ENCODE measurements around the gene ATG9B. TPM values are rescaled to one million over a fixed set of nuclear protein-coding genes. Genes with fewer than 3 reads are reported as not detected.

ATG9B gene
- total and polyA plus RNA-seq, 2 of the 13 experiments (the other 11 are each of a cell fraction or from before 2014, with no cell fraction given) = 0.24 TPM; not detected in 1

DNA sequence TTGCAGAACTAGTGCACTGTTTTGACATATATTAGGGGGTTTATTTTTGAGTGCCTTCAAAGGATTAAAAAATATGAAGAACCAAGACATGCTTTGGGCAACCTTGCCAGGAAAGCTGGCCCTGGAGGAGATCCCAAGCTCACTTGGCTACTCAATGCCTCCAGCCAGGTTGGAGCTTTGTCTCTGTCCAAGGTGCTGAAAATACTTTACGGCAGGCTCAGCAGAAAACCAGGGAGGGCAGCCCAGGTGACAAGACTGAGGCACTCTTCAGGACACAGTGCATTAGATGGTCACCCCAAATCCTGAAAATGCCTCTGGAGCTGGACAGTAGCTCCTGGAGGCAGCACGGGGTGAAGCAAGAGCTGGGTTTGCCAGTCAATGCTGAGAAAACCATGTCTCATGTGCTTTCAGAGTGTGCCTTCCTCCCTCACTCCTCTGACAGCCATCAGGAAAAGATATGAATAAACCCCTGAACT lies 40.4 kb downstream of the ATG9B start:
- POLR2A ChIA-PET = no interaction called here
- Histone ChIP-seq H2AFZ (ENCODE audit: low read length) (no peak overlapping the region), H4K20me1 (ENCODE audit: insufficient read depth, low read length) (0 out of 2 replicates have a peak, but pooled peaks cover 5% of the 10 kb centered on the region), H3K4me3 (replicated peaks in 1 of 3; ENCODE audit: insufficient read depth in 1 of 3, low read depth in 2 of 3, low read length in 3 of 3) (no peak overlapping the region), H3K4me2 (ENCODE audit: low read depth, low read length) (no peak overlapping the region), H3K36me3 (replicated peaks in 1 of 2; ENCODE audit: control insufficient read depth in 1 of 2, insufficient read depth in 2 of 2, low read length in 2 of 2) (no peaks in the 10 kb centered on the region), H3K9ac (ENCODE audit: insufficient read depth, low read depth, low read length) (no peak overlapping the region), H3K27ac (ENCODE audit: extremely low read length, insufficient read depth, low read length) (no peak overlapping the region), H3K79me2 (ENCODE audit: insufficient read depth, low read length) (no peaks in the 10 kb centered on the region), H3K4me1 (ENCODE audit: insufficient read depth, low read length) (peaks cover 1% of the 10 kb centered on the region; the same call in 1 of the 2 replicates), H3K9me3 (ENCODE audit: low read length) (no peaks in the 10 kb centered on the region), H3K27me3 (ENCODE audit: control insufficient read depth in 1 of 2, insufficient read depth in 2 of 2, low read length in 2 of 2) (peaks cover 1 to 42% of the 10 kb centered on the region in 2 experiments; a peak in 4 of 5 replicates)
- 8% methylated on average over 2 of the region's 2 CpGs for WGBS (ENCODE audit: low lambda C conversion rate)
- ATAC-seq (no peak), DNase-seq (ENCODE audit: low spot score) (no peak), FAIRE-seq (no peak)
- BruUV-seq (replicated peaks) = no TSS peak
- intact Hi-C loops (cut with micrococcal nuclease; ENCODE audit: unreplicated experiment) = no loop called here
- in situ Hi-C loops (cut with HindIII; ENCODE audit: extremely low pct_ligation_motif_present, low pct_unique_long_range_greater_than_20kb) = no loop called here
- CTCF ChIA-PET (ENCODE audit: low intra/inter-chr PET ratio, low total read pairs) = no interaction called here
- TF ChIP-seq SP5 (CRISPR knock-in tag; IDR thresholded peaks at IDR 0.05; ENCODE audit: borderline replicate concordance, low read depth) (no peak), EZH2 (conservative IDR thresholded peaks at IDR 0.05; ENCODE audit: low read depth, low read length) (no peak), KDM6A (CRISPR knock-in tag; IDR thresholded peaks at IDR 0.05; ENCODE audit: low read depth) (no peak), ZNF563 (CRISPR knock-in tag; IDR thresholded peaks at IDR 0.05) (no peak), CEBPG (CRISPR knock-in tag; IDR thresholded peaks at IDR 0.05) (no peak), JARID2 (CRISPR knock-in tag; IDR thresholded peaks at IDR 0.05; ENCODE audit: insufficient replicate concordance) (no peak), KLF15 (CRISPR knock-in tag; IDR thresholded peaks at IDR 0.05; ENCODE audit: borderline replicate concordance) (no peak), RFX5 (IDR thresholded peaks at IDR 0.05; ENCODE audit: low read depth, low read length) (no peak), FOXC1 (CRISPR knock-in tag; IDR thresholded peaks at IDR 0.05; ENCODE audit: borderline replicate concordance) (no peak), TAF15 (IDR thresholded peaks at IDR 0.05; ENCODE audit: low read depth, low read length, poor library complexity, severe bottlenecking) (no peak), ZNF430 (CRISPR knock-in tag; IDR thresholded peaks at IDR 0.05) (no peak)
- TF ChIP-seq, protein P1, sequence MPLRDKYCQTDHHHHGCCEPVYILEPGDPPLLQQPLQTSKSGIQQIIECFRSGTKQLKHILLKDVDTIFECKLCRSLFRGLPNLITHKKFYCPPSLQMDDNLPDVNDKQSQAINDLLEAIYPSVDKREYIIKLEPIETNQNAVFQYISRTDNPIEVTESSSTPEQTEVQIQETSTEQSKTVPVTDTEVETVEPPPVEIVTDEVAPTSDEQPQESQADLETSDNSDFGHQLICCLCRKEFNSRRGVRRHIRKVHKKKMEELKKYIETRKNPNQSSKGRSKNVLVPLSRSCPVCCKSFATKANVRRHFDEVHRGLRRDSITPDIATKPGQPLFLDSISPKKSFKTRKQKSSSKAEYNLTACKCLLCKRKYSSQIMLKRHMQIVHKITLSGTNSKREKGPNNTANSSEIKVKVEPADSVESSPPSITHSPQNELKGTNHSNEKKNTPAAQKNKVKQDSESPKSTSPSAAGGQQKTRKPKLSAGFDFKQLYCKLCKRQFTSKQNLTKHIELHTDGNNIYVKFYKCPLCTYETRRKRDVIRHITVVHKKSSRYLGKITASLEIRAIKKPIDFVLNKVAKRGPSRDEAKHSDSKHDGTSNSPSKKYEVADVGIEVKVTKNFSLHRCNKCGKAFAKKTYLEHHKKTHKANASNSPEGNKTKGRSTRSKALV (CRISPR knock-in tag; IDR thresholded peaks at IDR 0.05) = 0 out of 2 replicates have a peak, but pooled peaks have one; percentile 47
- TF ChIP-seq, protein P2, sequence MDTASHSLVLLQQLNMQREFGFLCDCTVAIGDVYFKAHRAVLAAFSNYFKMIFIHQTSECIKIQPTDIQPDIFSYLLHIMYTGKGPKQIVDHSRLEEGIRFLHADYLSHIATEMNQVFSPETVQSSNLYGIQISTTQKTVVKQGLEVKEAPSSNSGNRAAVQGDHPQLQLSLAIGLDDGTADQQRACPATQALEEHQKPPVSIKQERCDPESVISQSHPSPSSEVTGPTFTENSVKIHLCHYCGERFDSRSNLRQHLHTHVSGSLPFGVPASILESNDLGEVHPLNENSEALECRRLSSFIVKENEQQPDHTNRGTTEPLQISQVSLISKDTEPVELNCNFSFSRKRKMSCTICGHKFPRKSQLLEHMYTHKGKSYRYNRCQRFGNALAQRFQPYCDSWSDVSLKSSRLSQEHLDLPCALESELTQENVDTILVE (CRISPR knock-in tag; IDR thresholded peaks at IDR 0.05) = peak; percentile 44; the same call in 1 of the 2 replicates
- TF ChIP-seq, protein P3, sequence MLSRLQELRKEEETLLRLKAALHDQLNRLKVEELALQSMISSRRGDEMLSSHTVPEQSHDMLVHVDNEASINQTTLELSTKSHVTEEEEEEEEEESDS (CRISPR knock-in tag; IDR thresholded peaks at IDR 0.05; ENCODE audit: borderline replicate concordance) = no peak
- TF ChIP-seq, protein P4, sequence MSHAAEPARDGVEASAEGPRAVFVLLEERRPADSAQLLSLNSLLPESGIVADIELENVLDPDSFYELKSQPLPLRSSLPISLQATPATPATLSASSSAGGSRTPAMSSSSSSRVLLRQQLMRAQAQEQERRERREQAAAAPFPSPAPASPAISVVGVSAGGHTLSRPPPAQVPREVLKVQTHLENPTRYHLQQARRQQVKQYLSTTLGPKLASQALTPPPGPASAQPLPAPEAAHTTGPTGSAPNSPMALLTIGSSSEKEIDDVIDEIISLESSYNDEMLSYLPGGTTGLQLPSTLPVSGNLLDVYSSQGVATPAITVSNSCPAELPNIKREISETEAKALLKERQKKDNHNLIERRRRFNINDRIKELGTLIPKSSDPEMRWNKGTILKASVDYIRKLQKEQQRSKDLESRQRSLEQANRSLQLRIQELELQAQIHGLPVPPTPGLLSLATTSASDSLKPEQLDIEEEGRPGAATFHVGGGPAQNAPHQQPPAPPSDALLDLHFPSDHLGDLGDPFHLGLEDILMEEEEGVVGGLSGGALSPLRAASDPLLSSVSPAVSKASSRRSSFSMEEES (CRISPR knock-in tag; IDR thresholded peaks at IDR 0.05) = 0 out of 2 replicates have a peak, but pooled peaks have one; percentile 52
- TF ChIP-seq, protein P5, sequence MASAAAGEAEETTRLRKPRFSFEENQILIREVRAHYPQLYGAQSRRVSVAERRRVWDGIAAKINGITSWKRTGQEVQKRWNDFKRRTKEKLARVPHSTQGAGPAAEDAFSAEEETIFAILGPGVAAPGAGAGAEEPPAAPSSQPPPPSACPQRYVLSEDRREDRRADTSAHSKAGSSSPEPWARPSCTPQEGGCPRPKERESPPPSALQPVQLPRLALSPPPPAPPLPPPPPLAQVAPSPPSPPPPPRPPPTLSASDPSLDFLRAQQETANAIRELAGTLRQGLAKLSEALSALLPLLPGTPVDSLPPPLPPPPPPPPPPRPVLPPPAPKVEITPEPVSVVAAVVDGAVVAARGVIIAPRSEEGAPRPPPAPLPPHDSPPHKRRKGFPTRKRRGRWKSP (CRISPR knock-in tag; IDR thresholded peaks at IDR 0.05) = 0 out of 2 replicates have a peak, but pooled peaks have one; percentile 36
- TF ChIP-seq, protein P6, sequence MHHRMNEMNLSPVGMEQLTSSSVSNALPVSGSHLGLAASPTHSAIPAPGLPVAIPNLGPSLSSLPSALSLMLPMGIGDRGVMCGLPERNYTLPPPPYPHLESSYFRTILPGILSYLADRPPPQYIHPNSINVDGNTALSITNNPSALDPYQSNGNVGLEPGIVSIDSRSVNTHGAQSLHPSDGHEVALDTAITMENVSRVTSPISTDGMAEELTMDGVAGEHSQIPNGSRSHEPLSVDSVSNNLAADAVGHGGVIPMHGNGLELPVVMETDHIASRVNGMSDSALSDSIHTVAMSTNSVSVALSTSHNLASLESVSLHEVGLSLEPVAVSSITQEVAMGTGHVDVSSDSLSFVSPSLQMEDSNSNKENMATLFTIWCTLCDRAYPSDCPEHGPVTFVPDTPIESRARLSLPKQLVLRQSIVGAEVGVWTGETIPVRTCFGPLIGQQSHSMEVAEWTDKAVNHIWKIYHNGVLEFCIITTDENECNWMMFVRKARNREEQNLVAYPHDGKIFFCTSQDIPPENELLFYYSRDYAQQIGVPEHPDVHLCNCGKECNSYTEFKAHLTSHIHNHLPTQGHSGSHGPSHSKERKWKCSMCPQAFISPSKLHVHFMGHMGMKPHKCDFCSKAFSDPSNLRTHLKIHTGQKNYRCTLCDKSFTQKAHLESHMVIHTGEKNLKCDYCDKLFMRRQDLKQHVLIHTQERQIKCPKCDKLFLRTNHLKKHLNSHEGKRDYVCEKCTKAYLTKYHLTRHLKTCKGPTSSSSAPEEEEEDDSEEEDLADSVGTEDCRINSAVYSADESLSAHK (CRISPR knock-in tag; IDR thresholded peaks at IDR 0.05; ENCODE audit: borderline replicate concordance) = no peak
